ENCODE data around the gene ELOVL5.
"Not testable (repeated sequence)": the region's sequence is repeated elsewhere in the genome, so short reads cannot be mapped to it uniquely, and the experiment has no call there.

The ELOVL5 gene

GRCh38 chr6:53358440-53359094, 9.8 kb upstream of the ELOVL5 start:
- DNase-seq: no peak

GRCh38 chr6:53357576-53358360, 9.0 kb upstream of the ELOVL5 start:
- DNase-seq: no peak

GRCh38 chr6:53353624-53354023, 4.9 kb upstream of the ELOVL5 start:
- no peak for DNase-seq

GRCh38 chr6:53352360-53352759, 3.6 kb upstream of the ELOVL5 start:
- DNase-seq: no peak

- no peak for DNase-seq
Observed at GRCh38 chr6:53349209-53349693, 501 bp upstream of the ELOVL5 start.

GRCh38 chr6:53347921-53348370, 804 bp downstream of the ELOVL5 start:
- peak; percentile 63 for DNase-seq

GRCh38 chr6:53347250-53347920, 1.4 kb downstream of the ELOVL5 start:
- DNase-seq: peak; percentile 16

- DNase-seq: not testable (repeated sequence)
Observed at GRCh38 chr6:53346049-53346448, 2.7 kb downstream of the ELOVL5 start.

GRCh38 chr6:53344969-53345368, 3.8 kb downstream of the ELOVL5 start:
- DNase-seq: no peak

- no peak for DNase-seq
Observed at GRCh38 chr6:53343092-53343491, 5.7 kb downstream of the ELOVL5 start.

GRCh38 chr6:53342217-53342616, 6.5 kb downstream of the ELOVL5 start:
- DNase-seq: no peak

- no peak for DNase-seq
Observed at GRCh38 chr6:53340536-53340935, 8.2 kb downstream of the ELOVL5 start.

- no peak for DNase-seq
Observed at GRCh38 chr6:53339424-53339823, 9.3 kb downstream of the ELOVL5 start.

GRCh38 chr6:53338304-53338703, 10.4 kb downstream of the ELOVL5 start:
- no peak for DNase-seq

- no peak for DNase-seq
Observed at GRCh38 chr6:53336070-53336469, 12.7 kb downstream of the ELOVL5 start.

- DNase-seq: no peak
Observed at GRCh38 chr6:53335224-53335994, 13.3 kb downstream of the ELOVL5 start.

- no peak for DNase-seq
Observed at GRCh38 chr6:53333439-53334408, 15.0 kb downstream of the ELOVL5 start.

GRCh38 chr6:53331678-53332077, 17.1 kb downstream of the ELOVL5 start:
- no peak for DNase-seq

GRCh38 chr6:53330137-53330536, 18.6 kb downstream of the ELOVL5 start:
- no peak for DNase-seq

GRCh38 chr6:53328375-53328774, 20.4 kb downstream of the ELOVL5 start:
- DNase-seq: no peak

GRCh38 chr6:53327017-53327395, 21.7 kb downstream of the ELOVL5 start:
- no peak for DNase-seq
